ENCODE data around the gene MTNR1B.
A peak's percentile ranks its signal among the peaks of the same experiment; 100 is the strongest.

- TF ChIP-seq, protein P1, sequence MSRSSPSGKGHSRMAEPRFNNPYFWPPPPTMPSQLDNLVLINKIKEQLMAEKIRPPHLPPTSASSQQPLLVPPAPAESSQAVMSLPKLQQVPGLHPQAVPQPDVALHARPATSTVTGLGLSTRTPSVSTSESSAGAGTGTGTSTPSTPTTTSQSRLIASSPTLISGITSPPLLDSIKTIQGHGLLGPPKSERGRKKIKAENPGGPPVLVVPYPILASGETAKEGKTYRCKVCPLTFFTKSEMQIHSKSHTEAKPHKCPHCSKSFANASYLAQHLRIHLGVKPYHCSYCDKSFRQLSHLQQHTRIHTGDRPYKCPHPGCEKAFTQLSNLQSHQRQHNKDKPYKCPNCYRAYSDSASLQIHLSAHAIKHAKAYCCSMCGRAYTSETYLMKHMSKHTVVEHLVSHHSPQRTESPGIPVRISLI (tag by site-specific recombination; IDR thresholded peaks at IDR 0.05): no peak
- TF ChIP-seq, protein P2, sequence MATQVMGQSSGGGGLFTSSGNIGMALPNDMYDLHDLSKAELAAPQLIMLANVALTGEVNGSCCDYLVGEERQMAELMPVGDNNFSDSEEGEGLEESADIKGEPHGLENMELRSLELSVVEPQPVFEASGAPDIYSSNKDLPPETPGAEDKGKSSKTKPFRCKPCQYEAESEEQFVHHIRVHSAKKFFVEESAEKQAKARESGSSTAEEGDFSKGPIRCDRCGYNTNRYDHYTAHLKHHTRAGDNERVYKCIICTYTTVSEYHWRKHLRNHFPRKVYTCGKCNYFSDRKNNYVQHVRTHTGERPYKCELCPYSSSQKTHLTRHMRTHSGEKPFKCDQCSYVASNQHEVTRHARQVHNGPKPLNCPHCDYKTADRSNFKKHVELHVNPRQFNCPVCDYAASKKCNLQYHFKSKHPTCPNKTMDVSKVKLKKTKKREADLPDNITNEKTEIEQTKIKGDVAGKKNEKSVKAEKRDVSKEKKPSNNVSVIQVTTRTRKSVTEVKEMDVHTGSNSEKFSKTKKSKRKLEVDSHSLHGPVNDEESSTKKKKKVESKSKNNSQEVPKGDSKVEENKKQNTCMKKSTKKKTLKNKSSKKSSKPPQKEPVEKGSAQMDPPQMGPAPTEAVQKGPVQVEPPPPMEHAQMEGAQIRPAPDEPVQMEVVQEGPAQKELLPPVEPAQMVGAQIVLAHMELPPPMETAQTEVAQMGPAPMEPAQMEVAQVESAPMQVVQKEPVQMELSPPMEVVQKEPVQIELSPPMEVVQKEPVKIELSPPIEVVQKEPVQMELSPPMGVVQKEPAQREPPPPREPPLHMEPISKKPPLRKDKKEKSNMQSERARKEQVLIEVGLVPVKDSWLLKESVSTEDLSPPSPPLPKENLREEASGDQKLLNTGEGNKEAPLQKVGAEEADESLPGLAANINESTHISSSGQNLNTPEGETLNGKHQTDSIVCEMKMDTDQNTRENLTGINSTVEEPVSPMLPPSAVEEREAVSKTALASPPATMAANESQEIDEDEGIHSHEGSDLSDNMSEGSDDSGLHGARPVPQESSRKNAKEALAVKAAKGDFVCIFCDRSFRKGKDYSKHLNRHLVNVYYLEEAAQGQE (tag by site-specific recombination; IDR thresholded peaks at IDR 0.05): peak; percentile 68
- TF ChIP-seq KLF1 (tag by site-specific recombination; IDR thresholded peaks at IDR 0.05): no peak
- TF ChIP-seq KLF17 (tag by site-specific recombination; IDR thresholded peaks at IDR 0.05): no peak
- TF ChIP-seq, protein P3, sequence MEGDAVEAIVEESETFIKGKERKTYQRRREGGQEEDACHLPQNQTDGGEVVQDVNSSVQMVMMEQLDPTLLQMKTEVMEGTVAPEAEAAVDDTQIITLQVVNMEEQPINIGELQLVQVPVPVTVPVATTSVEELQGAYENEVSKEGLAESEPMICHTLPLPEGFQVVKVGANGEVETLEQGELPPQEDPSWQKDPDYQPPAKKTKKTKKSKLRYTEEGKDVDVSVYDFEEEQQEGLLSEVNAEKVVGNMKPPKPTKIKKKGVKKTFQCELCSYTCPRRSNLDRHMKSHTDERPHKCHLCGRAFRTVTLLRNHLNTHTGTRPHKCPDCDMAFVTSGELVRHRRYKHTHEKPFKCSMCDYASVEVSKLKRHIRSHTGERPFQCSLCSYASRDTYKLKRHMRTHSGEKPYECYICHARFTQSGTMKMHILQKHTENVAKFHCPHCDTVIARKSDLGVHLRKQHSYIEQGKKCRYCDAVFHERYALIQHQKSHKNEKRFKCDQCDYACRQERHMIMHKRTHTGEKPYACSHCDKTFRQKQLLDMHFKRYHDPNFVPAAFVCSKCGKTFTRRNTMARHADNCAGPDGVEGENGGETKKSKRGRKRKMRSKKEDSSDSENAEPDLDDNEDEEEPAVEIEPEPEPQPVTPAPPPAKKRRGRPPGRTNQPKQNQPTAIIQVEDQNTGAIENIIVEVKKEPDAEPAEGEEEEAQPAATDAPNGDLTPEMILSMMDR (tag by site-specific recombination; IDR thresholded peaks at IDR 0.05): no peak
- no peak for TF ChIP-seq ZBTB8A (tag by site-specific recombination; IDR thresholded peaks at IDR 0.05)
- TF ChIP-seq, protein P4, sequence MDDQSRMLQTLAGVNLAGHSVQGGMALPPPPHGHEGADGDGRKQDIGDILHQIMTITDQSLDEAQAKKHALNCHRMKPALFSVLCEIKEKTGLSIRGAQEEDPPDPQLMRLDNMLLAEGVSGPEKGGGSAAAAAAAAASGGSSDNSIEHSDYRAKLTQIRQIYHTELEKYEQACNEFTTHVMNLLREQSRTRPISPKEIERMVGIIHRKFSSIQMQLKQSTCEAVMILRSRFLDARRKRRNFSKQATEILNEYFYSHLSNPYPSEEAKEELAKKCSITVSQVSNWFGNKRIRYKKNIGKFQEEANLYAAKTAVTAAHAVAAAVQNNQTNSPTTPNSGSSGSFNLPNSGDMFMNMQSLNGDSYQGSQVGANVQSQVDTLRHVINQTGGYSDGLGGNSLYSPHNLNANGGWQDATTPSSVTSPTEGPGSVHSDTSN (CRISPR knock-in tag; IDR thresholded peaks at IDR 0.05): no peak
- TF ChIP-seq, protein P5, sequence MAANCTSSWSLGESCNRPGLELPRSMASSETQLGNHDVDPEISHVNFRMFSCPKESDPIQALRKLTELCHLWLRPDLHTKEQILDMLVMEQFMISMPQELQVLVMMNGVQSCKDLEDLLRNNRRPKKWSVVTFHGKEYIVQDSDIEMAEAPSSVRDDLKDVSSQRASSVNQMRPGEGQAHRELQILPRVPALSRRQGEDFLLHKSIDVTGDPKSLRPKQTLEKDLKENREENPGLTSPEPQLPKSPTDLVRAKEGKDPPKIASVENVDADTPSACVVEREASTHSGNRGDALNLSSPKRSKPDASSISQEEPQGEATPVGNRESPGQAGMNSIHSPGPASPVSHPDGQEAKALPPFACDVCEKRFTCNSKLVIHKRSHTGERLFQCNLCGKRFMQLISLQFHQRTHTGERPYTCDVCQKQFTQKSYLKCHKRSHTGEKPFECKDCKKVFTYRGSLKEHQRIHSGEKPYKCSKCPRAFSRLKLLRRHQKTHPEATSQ (tag by site-specific recombination; IDR thresholded peaks at IDR 0.05): no peak
- no peak for TF ChIP-seq ZNF121 (tag by site-specific recombination; IDR thresholded peaks at IDR 0.05)
- no peak for TF ChIP-seq ZNF830 (tag by site-specific recombination; IDR thresholded peaks at IDR 0.05; ENCODE audit: low read depth)
- no peak for TF ChIP-seq ZNF174 (tag by site-specific recombination; IDR thresholded peaks at IDR 0.05)
- TF ChIP-seq ZNF530 (tag by site-specific recombination; IDR thresholded peaks at IDR 0.05; ENCODE audit: low read depth): no peak
- no peak for TF ChIP-seq ZFP37 (tag by site-specific recombination; IDR thresholded peaks at IDR 0.05)
- no peak for TF ChIP-seq ZSCAN16 (tag by site-specific recombination; IDR thresholded peaks at IDR 0.05)
These were observed at the start of gene MTNR1B for GRCh38 chr11:92969634-92970347.
